Measurements from ENCODE around the gene NUTF2. TPM values are rescaled to one million over a fixed set of nuclear protein-coding genes. Genes with fewer than 3 reads are reported as not detected.

NUTF2 gene
- total RNA-seq, 1 donor from 2014 or later, result 99.7 TPM

GRCh38 chr16:67892899-67893742, 46.4 kb downstream of the NUTF2 start, which contains the start of gene PSKH1:
Gene PSKH1 (plus strand): TSS chr16:67893254. CDS start chr16:67908750, 15,496 bp downstream.
- Mint-ChIP-seq H3K27ac (peak within 1 kb of the TSS; percentile 86), H3K4me1 (peaks cover 31% of the 10 kb centered on the region), H3K4me3 (peak within 1 kb of the TSS; percentile 94), H3K27me3 (no peaks in the 10 kb centered on the region), H3K36me3 (ENCODE audit: low read depth) (peaks cover 8% of the 10 kb centered on the region), H3K9me3 (no peaks in the 10 kb centered on the region)
- ChIA-PET POLR2A (interaction anchor here (0.6 to 1.9 kb wide), 9 partner anchors 20 to 371 kb away, joined by 3 to 15 read pairs (median 3); partner anchors contain the start of genes DDX28, DUS2, GFOD2 and NFATC3), CTCF (interaction anchor here (0.6 to 1.6 kb wide), 3 partner anchors 9 to 141 kb away, joined by 3 to 8 read pairs (median 3); no protein-coding TSS in a partner anchor)
- peak; percentile 99 for ATAC-seq (ENCODE audit: low read depth)
- intact Hi-C loops (cut with micrococcal nuclease), result loop anchor here (1.0 to 2.0 kb wide), 8 partner anchors 20 to 192 kb away; partner anchors contain the start of genes DDX28, DUS2, EDC4 and NFATC3
- TF ChIP-seq CTCF (IDR thresholded peaks at IDR 0.05), result no peak
- DNase-seq, result peak; percentile 80

DNA sequence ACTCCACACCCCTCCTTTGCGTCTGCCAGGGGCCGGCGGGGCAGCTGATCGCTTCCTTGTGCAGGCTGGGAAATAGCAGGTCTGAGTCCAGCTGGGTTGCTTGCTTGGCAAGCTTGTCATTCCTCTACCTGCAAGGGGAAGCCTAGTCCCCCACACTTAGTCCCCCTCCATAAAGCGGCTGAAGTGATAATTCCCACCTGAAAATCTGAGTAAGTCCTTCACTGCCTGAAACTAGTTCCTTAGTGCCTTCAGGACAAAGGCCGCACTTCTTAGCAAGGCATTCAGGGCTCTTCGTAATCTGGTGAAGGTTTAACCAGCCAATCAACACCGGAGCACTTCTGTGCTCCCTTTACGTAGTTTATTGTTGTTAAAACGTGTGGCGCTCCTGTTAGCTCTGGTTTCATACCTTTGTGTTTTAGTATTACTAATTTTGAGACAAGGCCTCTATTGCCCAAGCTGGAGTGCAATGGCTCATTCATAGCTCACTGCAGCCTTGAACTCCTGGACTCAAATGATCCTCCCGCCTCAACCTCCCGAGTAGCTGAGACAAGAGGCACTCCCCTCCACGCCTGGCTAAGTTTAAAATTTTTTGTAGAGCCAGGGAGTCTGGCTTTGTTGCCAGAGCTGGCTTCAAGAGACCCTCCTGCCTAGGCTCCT, 47.1 kb downstream of the NUTF2 start:
- no peaks in the 10 kb centered on the region for H3K9me3 Mint-ChIP-seq
- peak overlapping the region; percentile 94 for H3K4me3 Mint-ChIP-seq
- H3K36me3 Mint-ChIP-seq (ENCODE audit: low read depth), result peaks cover 8% of the 10 kb centered on the region
- no peaks in the 10 kb centered on the region for H3K27me3 Mint-ChIP-seq
- TF ChIP-seq CTCF (IDR thresholded peaks at IDR 0.05), result no peak
- intact Hi-C loops (cut with micrococcal nuclease), result loop anchor here (1.0 to 2.0 kb wide), 8 partner anchors 21 to 191 kb away; partner anchors contain the start of genes DDX28, DUS2, EDC4 and NFATC3
- peaks cover 31% of the 10 kb centered on the region for H3K4me1 Mint-ChIP-seq
- ChIA-PET CTCF (interaction anchor here (1.4 kb wide), 1 partner anchor 77 kb away, joined by 3 read pairs; no protein-coding TSS in a partner anchor), POLR2A (interaction anchor here (0.5 to 1.9 kb wide), 4 partner anchors 32 to 327 kb away, joined by 3 to 15 read pairs (median 4); partner anchors contain the start of genes DDX28, DUS2 and PSMB10)
- ATAC-seq (ENCODE audit: low read depth) (no peak), DNase-seq (no peak)
- H3K27ac Mint-ChIP-seq, result peak overlapping the region; percentile 86

DNA sequence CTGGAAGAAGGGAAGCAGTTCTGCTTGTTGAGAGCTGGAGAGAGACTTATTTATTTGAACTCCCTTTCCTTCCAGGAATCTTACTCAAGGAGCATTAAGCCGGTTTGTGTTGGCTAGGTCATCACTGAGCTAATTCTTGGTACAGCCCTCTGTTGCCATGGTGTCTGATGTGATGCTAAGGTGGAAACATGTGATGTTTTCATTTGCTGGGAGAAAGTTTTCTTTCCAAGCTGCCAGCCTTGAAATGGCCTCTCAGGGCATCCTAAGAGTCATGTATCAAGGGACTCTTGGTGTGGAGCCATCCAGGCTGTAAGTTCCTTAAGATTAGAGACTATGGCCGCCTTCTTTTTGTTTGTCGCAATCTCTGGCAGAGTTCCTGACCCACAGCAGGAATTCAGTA, 50.5 kb downstream of the NUTF2 start:
- Mint-ChIP-seq H3K9me3 (no peaks in the 10 kb centered on the region), H3K27ac (no peak overlapping the region), H3K27me3 (no peaks in the 10 kb centered on the region), H3K4me3 (no peak overlapping the region), H3K36me3 (ENCODE audit: low read depth) (peaks cover 14% of the 10 kb centered on the region), H3K4me1 (peaks cover 31% of the 10 kb centered on the region)
- TF ChIP-seq CTCF (IDR thresholded peaks at IDR 0.05), result no peak
- ChIA-PET CTCF (interaction anchor here (0.8 to 1.1 kb wide), 3 partner anchors 13 to 38 kb away, joined by 3 read pairs; no protein-coding TSS in a partner anchor), POLR2A (interaction anchor here (0.9 kb wide), 1 partner anchor 13 kb away, joined by 3 read pairs; no protein-coding TSS in a partner anchor)
- intact Hi-C loops (cut with micrococcal nuclease), result no loop called here
- ATAC-seq (ENCODE audit: low read depth) (no peak), DNase-seq (no peak)

DNA sequence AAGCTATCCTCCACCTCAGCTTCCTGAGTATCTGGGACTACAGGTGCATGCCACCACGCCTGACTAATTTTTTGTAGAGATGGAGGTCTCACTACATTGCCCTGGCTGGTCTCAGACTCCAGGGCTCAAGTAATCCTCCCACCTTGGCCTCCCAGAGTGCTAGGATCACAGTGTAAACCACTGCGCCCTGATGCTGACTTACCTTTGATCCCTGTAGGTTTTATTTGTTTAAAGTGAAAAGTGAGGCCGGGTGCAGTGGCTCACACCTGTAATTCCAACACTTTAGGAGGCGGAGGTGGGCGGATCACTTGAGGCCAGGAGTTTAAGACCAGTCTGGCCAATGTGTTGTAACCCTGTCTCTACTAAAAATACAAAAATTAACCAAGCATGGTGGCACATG, 55.0 kb downstream of the NUTF2 start:
- ATAC-seq (ENCODE audit: low read depth), result no peak
- H3K4me3 Mint-ChIP-seq, result no peak overlapping the region
- CTCF ChIA-PET, result interaction anchor here (1.0 kb wide), 1 partner anchor 18 kb away, joined by 3 read pairs; no protein-coding TSS in a partner anchor

More for the DNA sequence above, 55.0 kb downstream of the NUTF2 start:
- no peak overlapping the region for H3K27ac Mint-ChIP-seq
- TF ChIP-seq CTCF (IDR thresholded peaks at IDR 0.05), result no peak
- no peaks in the 10 kb centered on the region for H3K27me3 Mint-ChIP-seq
- peaks cover 26% of the 10 kb centered on the region for H3K36me3 Mint-ChIP-seq (ENCODE audit: low read depth)
- POLR2A ChIA-PET, result interaction anchor here (0.7 kb wide), 1 partner anchor 113 kb away, joined by 4 read pairs; no protein-coding TSS in a partner anchor
- H3K4me1 Mint-ChIP-seq, result peaks cover 7% of the 10 kb centered on the region
- intact Hi-C loops (cut with micrococcal nuclease), result no loop called here
- no peak for DNase-seq
- no peaks in the 10 kb centered on the region for H3K9me3 Mint-ChIP-seq

Measured in activated B cell treated with CpG ODN at 0.5 μM for 24 hours (primary cell).